PFSK-1 (cell line): ENCODE data around the gene POMT1.

Experiments used
- POLR2AphosphoS5 ChIP-seq: IDR thresholded peaks from 2 replicates; pipeline ENCODE4 v1.6.1; 2012; ENCODE audit warnings: low read depth, mild to moderate bottlenecking, control low read depth, low read length, moderate library complexity
- SIN3A ChIP-seq: IDR thresholded peaks from 2 replicates; pipeline ENCODE4 v1.6.1; 2012; ENCODE audit warnings: mild to moderate bottlenecking, low read length, moderate library complexity, borderline replicate concordance; ENCODE audit not compliant: insufficient read depth
- TF ChIP-seq, protein P1 (sequence below), 2 experiments: IDR thresholded peaks; 2 replicates each; pipeline versions ENCODE4 v1.6.1 to v1.8.0; 2011 to 2012; ENCODE audit warnings: low read depth in 2 of 2, low read length in 2 of 2, control low read depth in 1 of 2, inconsistent platforms in 1 of 2, mild to moderate bottlenecking in 1 of 2, moderate library complexity in 1 of 2; ENCODE audit not compliant: insufficient read depth in 1 of 2

- TF ChIP-seq SIN3A (no peak), POLR2AphosphoS5 (no peak)
- TF ChIP-seq, protein P1, sequence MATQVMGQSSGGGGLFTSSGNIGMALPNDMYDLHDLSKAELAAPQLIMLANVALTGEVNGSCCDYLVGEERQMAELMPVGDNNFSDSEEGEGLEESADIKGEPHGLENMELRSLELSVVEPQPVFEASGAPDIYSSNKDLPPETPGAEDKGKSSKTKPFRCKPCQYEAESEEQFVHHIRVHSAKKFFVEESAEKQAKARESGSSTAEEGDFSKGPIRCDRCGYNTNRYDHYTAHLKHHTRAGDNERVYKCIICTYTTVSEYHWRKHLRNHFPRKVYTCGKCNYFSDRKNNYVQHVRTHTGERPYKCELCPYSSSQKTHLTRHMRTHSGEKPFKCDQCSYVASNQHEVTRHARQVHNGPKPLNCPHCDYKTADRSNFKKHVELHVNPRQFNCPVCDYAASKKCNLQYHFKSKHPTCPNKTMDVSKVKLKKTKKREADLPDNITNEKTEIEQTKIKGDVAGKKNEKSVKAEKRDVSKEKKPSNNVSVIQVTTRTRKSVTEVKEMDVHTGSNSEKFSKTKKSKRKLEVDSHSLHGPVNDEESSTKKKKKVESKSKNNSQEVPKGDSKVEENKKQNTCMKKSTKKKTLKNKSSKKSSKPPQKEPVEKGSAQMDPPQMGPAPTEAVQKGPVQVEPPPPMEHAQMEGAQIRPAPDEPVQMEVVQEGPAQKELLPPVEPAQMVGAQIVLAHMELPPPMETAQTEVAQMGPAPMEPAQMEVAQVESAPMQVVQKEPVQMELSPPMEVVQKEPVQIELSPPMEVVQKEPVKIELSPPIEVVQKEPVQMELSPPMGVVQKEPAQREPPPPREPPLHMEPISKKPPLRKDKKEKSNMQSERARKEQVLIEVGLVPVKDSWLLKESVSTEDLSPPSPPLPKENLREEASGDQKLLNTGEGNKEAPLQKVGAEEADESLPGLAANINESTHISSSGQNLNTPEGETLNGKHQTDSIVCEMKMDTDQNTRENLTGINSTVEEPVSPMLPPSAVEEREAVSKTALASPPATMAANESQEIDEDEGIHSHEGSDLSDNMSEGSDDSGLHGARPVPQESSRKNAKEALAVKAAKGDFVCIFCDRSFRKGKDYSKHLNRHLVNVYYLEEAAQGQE (IDR thresholded peaks at IDR 0.05; ENCODE audit: insufficient read depth in 1 of 2, low read depth in 2 of 2, low read length in 2 of 2): no peak
These were observed 45.0 kb upstream of the POMT1 start for GRCh38 chr9:131457746-131458145.
